PC-3 (cell line): ENCODE measurements around the gene CABLES1. TPM values are rescaled to one million over a fixed set of nuclear protein-coding genes. Genes with fewer than 3 reads are reported as not detected.

ENCODE experiments used
- ATAC-seq: fragments of 200-7000 bp; cut with Tn5 transposase; 2 replicates; pipeline ENCODE4 v1.9.1; 2020; ENCODE audit warnings: mild to moderate bottlenecking, moderate library complexity
- BruUV-seq: library from RNA; stranded (reverse); fragments of 400-500 nt; replicated peaks from 2 replicates; lab custom pipeline; 2021; lab: Mats Ljungman, UMichigan
- CTCF ChIA-PET: fragments of 300-600 bp; sonication (Branson Sonifier 250); formaldehyde crosslinking; loops from one replicate; lab custom pipeline; 2022; ENCODE audit warnings: antibody characterized with exemption; lab: Charles Lee
- POLR2A ChIA-PET: fragments of 300-600 bp; sonication (Branson Sonifier 250); formaldehyde crosslinking; loops from one replicate; lab custom pipeline; 2022; ENCODE audit warnings: antibody characterized with exemption; ENCODE audit not compliant: unreplicated experiment; lab: Charles Lee
- DNase-seq: peaks from one replicate; pipeline ENCODE4 v3.0.0-alpha.2; 2015
- H2AFZ ChIP-seq: fragments of 300-600 bp; sonication (generic); 2 replicates; pipeline ENCODE4 v1.6.0; 2016; ENCODE audit warnings: antibody characterized with exemption, low read length
- H3F3A ChIP-seq: fragments of 300-600 bp; sonication (generic); one replicate; pipeline ENCODE4 v1.6.0; 2017; ENCODE audit warnings: antibody characterized with exemption, low read length, control low read depth, mild to moderate bottlenecking; ENCODE audit not compliant: unreplicated experiment
- H3K27ac ChIP-seq: fragments of 300-600 bp; sonication (generic); 2 replicates; pipeline ENCODE4 v1.5.1; 2016; ENCODE audit warnings: mild to moderate bottlenecking, low read length
- H3K27me3 ChIP-seq: fragments of 300-600 bp; sonication (generic); 2 replicates; pipeline ENCODE4 v1.6.1; 2016; ENCODE audit warnings: low read length, mixed read lengths
- H3K36me3 ChIP-seq: fragments of 300-600 bp; sonication (generic); 2 replicates; pipeline ENCODE4 v1.6.1; 2016; ENCODE audit warnings: low read depth, mixed run types, low read length, mixed read lengths
- H3K4me1 ChIP-seq: fragments of 300-600 bp; sonication (generic); 2 replicates; pipeline ENCODE4 v1.5.1; 2016; ENCODE audit warnings: low read length; ENCODE audit not compliant: insufficient read depth
- H3K4me2 ChIP-seq: fragments of 300-600 bp; sonication (generic); 2 replicates; pipeline ENCODE4 v1.6.0; 2016; ENCODE audit warnings: low read length
- H3K4me3 ChIP-seq: fragments of 300-600 bp; sonication (generic); 2 replicates; pipeline ENCODE4 v1.5.1; 2016; ENCODE audit warnings: mild to moderate bottlenecking, low read length, mixed read lengths
- H3K79me2 ChIP-seq: fragments of 300-600 bp; sonication (generic); 2 replicates; pipeline ENCODE4 v1.6.1; 2017; ENCODE audit warnings: low read length, mixed read lengths
- H3K9ac ChIP-seq: fragments of 300-600 bp; sonication (generic); 2 replicates; pipeline ENCODE4 v1.6.0; 2016; ENCODE audit warnings: mild to moderate bottlenecking, low read length
- H3K9me2 ChIP-seq: fragments of 300-600 bp; sonication (generic); replicated peaks from 2 replicates; pipeline ENCODE4 v1.6.1; 2016; ENCODE audit warnings: mixed run types, low read length, mixed read lengths
- H3K9me3 ChIP-seq: fragments of 300-600 bp; sonication (generic); 2 replicates; pipeline ENCODE4 v1.6.1; 2016; ENCODE audit warnings: low read length, mixed read lengths
- H4K20me1 ChIP-seq: fragments of 300-600 bp; sonication (generic); 2 replicates; pipeline ENCODE4 v1.6.1; 2016; ENCODE audit warnings: low read length, mixed read lengths
- EZH2 ChIP-seq: fragments of 300-600 bp; sonication (generic); IDR thresholded peaks from one replicate; pipeline ENCODE4 v1.6.1; 2017; ENCODE audit warnings: antibody characterized with exemption, mild to moderate bottlenecking, low read length; ENCODE audit not compliant: unreplicated experiment
- EZH2phosphoT487 ChIP-seq: fragments of 300-600 bp; sonication (generic); IDR thresholded peaks from 2 replicates; pipeline ENCODE4 v1.6.1; 2018; ENCODE audit warnings: mild to moderate bottlenecking, antibody characterized with exemption, low read length, borderline replicate concordance
- intact Hi-C: fragments of 100-400 bp; cut with micrococcal nuclease; formaldehyde crosslinking; loops from 2 replicates; pipeline ENCODE4 v1.9.0; 2023
- total RNA-seq: library from RNA; depleted of rRNA; stranded (reverse); fragments of >200 nt; gene quantifications from 2 replicates; pipeline ENCODE4 v1.2.3, GENCODE V29; 2014
- TF ChIP-seq, protein P1 (sequence below): fragments of 300-600 bp; sonication (generic); conservative IDR thresholded peaks from 2 replicates; pipeline ENCODE4 v1.5.1; 2017; ENCODE audit warnings: antibody characterized with exemption, low read depth, mild to moderate bottlenecking, low read length

The CABLES1 gene
- total RNA-seq, 1 experiment from 2014 or later, result 18.6 TPM

- Histone ChIP-seq H3K4me2 (peak overlapping the region; percentile 65; the same call in 1 of the 2 replicates), H3K9me3 (no peaks in the 10 kb centered on the region), H3K4me3 (no peak overlapping the region), H3K4me1 (peaks cover 72% of the 10 kb centered on the region), H3K79me2 (no peaks in the 10 kb centered on the region), H3K27ac (peak overlapping the region; percentile 99), H3K9me2 (no peaks in the 10 kb centered on the region), H3K9ac (peak overlapping the region; percentile 79), H4K20me1 (no peaks in the 10 kb centered on the region), H2AFZ (no peak overlapping the region), H3K36me3 (no peaks in the 10 kb centered on the region), H3F3A (peaks cover 5% of the 10 kb centered on the region), H3K27me3 (no peaks in the 10 kb centered on the region)
- ChIA-PET POLR2A (interaction anchor here (0.8 kb wide), 1 partner anchor 31 kb away, joined by 7 read pairs; no protein-coding TSS in a partner anchor), CTCF (interaction anchor here (0.8 kb wide), 1 partner anchor 29 kb away, joined by 3 read pairs; no protein-coding TSS in a partner anchor)
- ATAC-seq, result no peak
- intact Hi-C loops, result no loop called here
- TF ChIP-seq EZH2 (no peak), EZH2phosphoT487 (no peak)
- TF ChIP-seq, protein P1, sequence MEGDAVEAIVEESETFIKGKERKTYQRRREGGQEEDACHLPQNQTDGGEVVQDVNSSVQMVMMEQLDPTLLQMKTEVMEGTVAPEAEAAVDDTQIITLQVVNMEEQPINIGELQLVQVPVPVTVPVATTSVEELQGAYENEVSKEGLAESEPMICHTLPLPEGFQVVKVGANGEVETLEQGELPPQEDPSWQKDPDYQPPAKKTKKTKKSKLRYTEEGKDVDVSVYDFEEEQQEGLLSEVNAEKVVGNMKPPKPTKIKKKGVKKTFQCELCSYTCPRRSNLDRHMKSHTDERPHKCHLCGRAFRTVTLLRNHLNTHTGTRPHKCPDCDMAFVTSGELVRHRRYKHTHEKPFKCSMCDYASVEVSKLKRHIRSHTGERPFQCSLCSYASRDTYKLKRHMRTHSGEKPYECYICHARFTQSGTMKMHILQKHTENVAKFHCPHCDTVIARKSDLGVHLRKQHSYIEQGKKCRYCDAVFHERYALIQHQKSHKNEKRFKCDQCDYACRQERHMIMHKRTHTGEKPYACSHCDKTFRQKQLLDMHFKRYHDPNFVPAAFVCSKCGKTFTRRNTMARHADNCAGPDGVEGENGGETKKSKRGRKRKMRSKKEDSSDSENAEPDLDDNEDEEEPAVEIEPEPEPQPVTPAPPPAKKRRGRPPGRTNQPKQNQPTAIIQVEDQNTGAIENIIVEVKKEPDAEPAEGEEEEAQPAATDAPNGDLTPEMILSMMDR, result no peak
- DNase-seq, result no peak
- no TSS peak for BruUV-seq
Measured at GRCh38 chr18:23102493-23103261, 32.6 kb upstream of the CABLES1 start.

- CTCF ChIA-PET, result no interaction called here
- TF ChIP-seq, protein P1, result 0 out of 2 replicates have a peak, but pooled peaks have one; percentile 10
- TF ChIP-seq EZH2phosphoT487, result no peak
Measured at GRCh38 chr18:23103449-23103848, 31.8 kb upstream of the CABLES1 start.

DNA sequence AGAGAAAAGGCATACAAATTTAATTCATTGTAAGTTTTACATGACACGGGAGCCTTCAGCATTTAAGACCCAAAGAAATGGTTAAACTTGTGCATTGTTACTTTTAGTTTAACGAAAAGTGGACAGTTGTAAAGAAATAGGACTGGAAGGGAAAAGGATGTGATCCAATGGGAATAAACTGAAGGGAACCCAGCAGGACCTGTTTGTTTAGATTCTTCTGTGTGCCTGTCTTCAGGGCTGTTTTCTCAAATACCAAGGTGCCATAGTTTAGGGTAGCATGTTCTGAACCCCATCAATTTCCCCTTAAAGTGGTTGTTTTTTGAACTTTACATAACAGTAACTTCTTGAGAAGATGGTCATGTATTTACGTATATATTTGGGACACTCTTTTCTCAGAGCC, 30.3 kb upstream of the CABLES1 start:
- Histone ChIP-seq H3K4me3 (no peak overlapping the region), H3K27me3 (no peaks in the 10 kb centered on the region), H3F3A (peaks cover 2% of the 10 kb centered on the region), H3K9ac (peak overlapping the region; percentile 78), H4K20me1 (no peaks in the 10 kb centered on the region), H3K79me2 (no peaks in the 10 kb centered on the region), H3K9me3 (no peaks in the 10 kb centered on the region), H3K36me3 (no peaks in the 10 kb centered on the region), H3K27ac (peak overlapping the region; percentile 99), H3K4me1 (peaks cover 67% of the 10 kb centered on the region), H3K9me2 (no peaks in the 10 kb centered on the region), H2AFZ (no peak overlapping the region), H3K4me2 (no peak overlapping the region)
- no TSS peak for BruUV-seq
- CTCF ChIA-PET, result no interaction called here
- peak; percentile 63 for DNase-seq
- TF ChIP-seq, protein P1, result no peak
- TF ChIP-seq EZH2 (no peak), EZH2phosphoT487 (no peak)
- ATAC-seq, result no peak
- POLR2A ChIA-PET, result no interaction called here
- intact Hi-C loops, result no loop called here

More at GRCh38 chr18:23103449-23103848, 31.8 kb upstream of the CABLES1 start:
- Histone ChIP-seq H3K4me3 (no peak overlapping the region), H4K20me1 (no peaks in the 10 kb centered on the region), H3K9me3 (no peaks in the 10 kb centered on the region), H3K9me2 (no peaks in the 10 kb centered on the region), H3K9ac (no peak overlapping the region; the same call in 1 of the 2 replicates), H3K4me1 (peaks cover 80% of the 10 kb centered on the region), H3K27me3 (no peaks in the 10 kb centered on the region), H3K36me3 (no peaks in the 10 kb centered on the region), H3F3A (peaks cover 5% of the 10 kb centered on the region), H3K4me2 (no peak overlapping the region), H3K79me2 (no peaks in the 10 kb centered on the region), H2AFZ (no peak overlapping the region), H3K27ac (peak overlapping the region; percentile 99)
- no TSS peak for BruUV-seq
- DNase-seq (no peak), ATAC-seq (no peak)
- intact Hi-C loops, result no loop called here
- POLR2A ChIA-PET, result no interaction called here
